GM12878 (cell line): Measurements from ENCODE around the gene S100A14. TPM values are rescaled to one million over a fixed set of nuclear protein-coding genes. Genes with fewer than 3 reads are reported as not detected.

Experiments
- ATAC-seq: fragments of 200-7000 bp; cut with Tn5 transposase; 3 replicates; pipeline ENCODE4 v1.9.1; 2020; ENCODE audit warnings: mild to moderate bottlenecking, moderate library complexity
- BruUV-seq: library from RNA; stranded (reverse); fragments of 400-500 nt; replicated peaks from 2 replicates; lab custom pipeline; 2021; lab: Mats Ljungman, UMichigan
- CTCF ChIA-PET: fragments of 300-600 bp; sonication (Branson Sonifier 250); formaldehyde crosslinking; extraction: SDS; loops from one replicate; lab custom pipeline; 2021; ENCODE audit warnings: inconsistent platforms; lab: Yijun Ruan, JAX
- POLR2A ChIA-PET: fragments of 350-600 bp; formaldehyde crosslinking; extraction: SDS; loops from one replicate; lab custom pipeline; 2021; ENCODE audit warnings: inconsistent platforms; lab: Charles Lee
- RAD21 ChIA-PET: fragments of 300-600 bp; sonication (Branson Sonifier 250); formaldehyde crosslinking; loops from one replicate; lab custom pipeline; 2023; ENCODE audit warnings: antibody characterized with exemption; ENCODE audit not compliant: unreplicated experiment; lab: Charles Lee
- SMC1A ChIA-PET: fragments of 300-600 bp; sonication (Branson Sonifier 250); formaldehyde crosslinking; loops from one replicate; lab custom pipeline; 2023; ENCODE audit not compliant: unreplicated experiment, uncharacterized antibody; lab: Charles Lee
- DNase-seq: peaks from one replicate; pipeline ENCODE4 v3.0.0-alpha.2; 2011; ENCODE audit warnings: low read depth, low spot score
- FAIRE-seq: peaks from 3 replicates; lab custom pipeline; 2011; peaks lifted over from hg19 to GRCh38; lab: Jason Lieb, UNC
- H2AFZ ChIP-seq: 2 replicates; pipeline ENCODE4 v1.6.0; 2011; ENCODE audit warnings: low read depth, low read length, control low read depth; ENCODE audit not compliant: control insufficient read depth
- H3K27ac ChIP-seq: 2 replicates; pipeline ENCODE4 v1.5.1; 2011; ENCODE audit warnings: control low read depth; ENCODE audit not compliant: control insufficient read depth, insufficient read depth
- H3K27me3 ChIP-seq, 2 experiments: replicated peaks in 1 of 2; 2 replicates each; pipeline versions ENCODE4 v1.6.0 to v1.6.1; 2011; ENCODE audit warnings: low read length in 1 of 2; ENCODE audit not compliant: control insufficient read depth in 2 of 2, insufficient read depth in 2 of 2
- H3K36me3 ChIP-seq, 2 experiments: 2 replicates each; pipeline ENCODE4 v1.5.1; 2011; ENCODE audit warnings: low read length in 1 of 2; ENCODE audit not compliant: control insufficient read depth in 2 of 2, insufficient read depth in 2 of 2
- H3K4me1 ChIP-seq: 2 replicates; pipeline ENCODE4 v1.6.1; 2011; ENCODE audit warnings: mild to moderate bottlenecking, low read length, moderate library complexity, mixed read lengths; ENCODE audit not compliant: control insufficient read depth, insufficient read depth
- H3K4me2 ChIP-seq: 2 replicates; pipeline ENCODE4 v1.6.0; 2011; ENCODE audit warnings: control low read depth; ENCODE audit not compliant: control insufficient read depth, insufficient read depth
- H3K4me3 ChIP-seq: fragments of 200-600 bp; sonication (generic); 2 replicates; pipeline ENCODE4 v1.5.1; 2016
- H3K79me2 ChIP-seq: 2 replicates; pipeline ENCODE4 v1.6.0; 2011; ENCODE audit warnings: low read length; ENCODE audit not compliant: control insufficient read depth, insufficient read depth
- H3K9ac ChIP-seq: 2 replicates; pipeline ENCODE4 v1.8.0; 2011; ENCODE audit warnings: low read length, control low read depth, mixed read lengths; ENCODE audit not compliant: control insufficient read depth, insufficient read depth
- H3K9me3 ChIP-seq: replicated peaks from 3 replicates; pipeline ENCODE4 v1.5.1; 2011; ENCODE audit warnings: mild to moderate bottlenecking, low read length; ENCODE audit not compliant: control insufficient read depth, insufficient read depth
- H4K20me1 ChIP-seq: 2 replicates; pipeline ENCODE4 v1.6.0; 2011; ENCODE audit not compliant: control insufficient read depth, insufficient read depth
- CEBPB ChIP-seq, 2 experiments: fragments of 150-350 bp in 1 of 2; IDR thresholded peaks; 2 replicates each; pipeline ENCODE4 v1.6.1; 2012 to 2014; ENCODE audit warnings: low read depth in 2 of 2, low read length in 2 of 2, borderline replicate concordance in 1 of 2, inconsistent platforms in 1 of 2
- DPF2 ChIP-seq: fragments of 450-650 bp; IDR thresholded peaks from 2 replicates; pipeline ENCODE4 v1.6.1; 2017; ENCODE audit warnings: mild to moderate bottlenecking
- EED ChIP-seq: sonication (generic); IDR thresholded peaks from 2 replicates; pipeline ENCODE4 v1.6.1; 2016; ENCODE audit warnings: antibody characterized with exemption, low read depth
- FOXK2 ChIP-seq: fragments of 450-650 bp; IDR thresholded peaks from 2 replicates; pipeline ENCODE4 v1.6.1; 2017; ENCODE audit warnings: mild to moderate bottlenecking, moderate library complexity
- HDGF ChIP-seq: fragments of 450-650 bp; IDR thresholded peaks from 2 replicates; pipeline ENCODE4 v1.6.1; 2016; ENCODE audit warnings: antibody characterized with exemption
- NFIC ChIP-seq: IDR thresholded peaks from 2 replicates; pipeline ENCODE4 v1.6.1; 2012; ENCODE audit warnings: low read depth, mild to moderate bottlenecking, inconsistent platforms, low read length, moderate library complexity
- RB1 ChIP-seq: fragments of 450-650 bp; formaldehyde crosslinking; IDR thresholded peaks from 2 replicates; pipeline ENCODE4 v1.6.1; 2017; ENCODE audit warnings: mild to moderate bottlenecking, borderline replicate concordance
- RBBP5 ChIP-seq: fragments of 200-600 bp; sonication (generic); conservative IDR thresholded peaks from 2 replicates; pipeline ENCODE4 v1.6.1; 2016
- SIX5 ChIP-seq: IDR thresholded peaks from 2 replicates; pipeline ENCODE4 v1.6.1; 2011; ENCODE audit warnings: mild to moderate bottlenecking, low read depth, low read length, moderate library complexity; ENCODE audit not compliant: severe bottlenecking
- WGBS: methylation state at CpG from one replicate; pipeline ENCODE4 v1.1.6; 2016; ENCODE audit warnings: low lambda C conversion rate; ENCODE audit not compliant: insufficient replicate concordance, insufficient coverage; ENCODE audit errors: missing lambda C conversion rate; 5-methylcytosine and 5-hydroxymethylcytosine counted together
- in situ Hi-C: fragments of 300-500 bp; cut with MboI; formaldehyde crosslinking; loops from 9 replicates; pipeline ENCODE4 v1.14.3; 2018; ENCODE audit warnings: mixed read lengths
- intact Hi-C: fragments of 100-400 bp; cut with micrococcal nuclease; formaldehyde crosslinking; loops from one replicate; pipeline ENCODE4 v1.14.2; 2022; ENCODE audit not compliant: unreplicated experiment
- polyA plus RNA-seq, 11 experiments: library from polyadenylated mRNA; depleted of rRNA in 4 of 11; unstranded in 6 of 11; stranded (reverse) in 5 of 11; fragments of >200 nt; fragmentation: Nextera tagmentation in 4 of 11; fragmentation: Illumina TruSeq in 1 of 11; extraction: Ambion mirVana in 4 of 11; extraction: Trizol in 1 of 11; gene quantifications; 1 replicate in 1 of 11; 2 replicates in 10 of 11; pipeline versions ENCODE4 v1.2.1 to v1.2.3, GENCODE V29; 2011 to 2016; ENCODE audit warnings: inconsistent platforms in 2 of 11, missing spikeins in 2 of 11, low read depth in 1 of 11
- total RNA-seq, 4 experiments: library from RNA; depleted of rRNA in 3 of 4; stranded (reverse); fragments of >200 nt in 3 of 4; fragmentation: Illumina TruSeq in 1 of 4; extraction: Trizol in 1 of 4; gene quantifications; 2 replicates each; pipeline versions ENCODE4 v1.2.1 to v1.2.3, GENCODE V29; 2013 to 2021
- TF ChIP-seq, protein P1 (sequence below): fragments of 450-650 bp; IDR thresholded peaks from 2 replicates; pipeline ENCODE4 v1.6.1; 2017; ENCODE audit warnings: mild to moderate bottlenecking, low read depth, inconsistent platforms; ENCODE audit not compliant: poor library complexity, severe bottlenecking
- TF ChIP-seq, protein P2 (sequence below): IDR thresholded peaks from 2 replicates; pipeline ENCODE4 v1.6.1; 2012; ENCODE audit warnings: low read depth, low read length, improper control_type of control experiment
- TF ChIP-seq, protein P3 (sequence below): fragments of 450-650 bp; formaldehyde crosslinking; IDR thresholded peaks from 2 replicates; pipeline ENCODE4 v1.4.0; 2022; ENCODE audit warnings: mild to moderate bottlenecking, moderate library complexity
- TF ChIP-seq, protein P4 (sequence below): fragments of 150-350 bp; IDR thresholded peaks from 2 replicates; pipeline ENCODE4 v1.6.1; 2016; ENCODE audit warnings: low read depth, low read length

S100A14 gene
- total and polyA plus RNA-seq, 10 of the 15 experiments (the other 5 are each of a cell fraction or from before 2014, with no cell fraction given) = 0.20 to 0.77 (median 0.45) TPM; not detected in 4

DNA sequence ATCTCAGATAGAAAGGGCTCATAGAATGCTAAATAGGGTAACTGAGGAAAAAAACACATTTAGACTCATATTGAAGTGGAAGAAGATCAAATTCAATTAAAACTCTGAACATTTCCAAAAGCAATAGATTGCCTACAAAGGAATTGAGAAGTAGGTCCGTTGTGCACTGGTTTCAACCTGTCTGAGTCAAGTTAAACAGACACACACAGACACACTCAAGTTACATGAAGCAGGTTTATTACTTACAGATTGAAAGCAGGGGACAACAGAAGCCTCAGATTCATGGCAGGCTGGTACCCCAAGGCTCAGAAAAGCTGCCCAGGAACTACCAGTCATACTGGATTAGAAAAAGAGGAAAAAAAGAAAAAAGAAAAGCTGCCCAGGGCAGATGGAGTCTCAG, 29.8 kb downstream of the S100A14 start (continued):
- TF ChIP-seq, protein P1, sequence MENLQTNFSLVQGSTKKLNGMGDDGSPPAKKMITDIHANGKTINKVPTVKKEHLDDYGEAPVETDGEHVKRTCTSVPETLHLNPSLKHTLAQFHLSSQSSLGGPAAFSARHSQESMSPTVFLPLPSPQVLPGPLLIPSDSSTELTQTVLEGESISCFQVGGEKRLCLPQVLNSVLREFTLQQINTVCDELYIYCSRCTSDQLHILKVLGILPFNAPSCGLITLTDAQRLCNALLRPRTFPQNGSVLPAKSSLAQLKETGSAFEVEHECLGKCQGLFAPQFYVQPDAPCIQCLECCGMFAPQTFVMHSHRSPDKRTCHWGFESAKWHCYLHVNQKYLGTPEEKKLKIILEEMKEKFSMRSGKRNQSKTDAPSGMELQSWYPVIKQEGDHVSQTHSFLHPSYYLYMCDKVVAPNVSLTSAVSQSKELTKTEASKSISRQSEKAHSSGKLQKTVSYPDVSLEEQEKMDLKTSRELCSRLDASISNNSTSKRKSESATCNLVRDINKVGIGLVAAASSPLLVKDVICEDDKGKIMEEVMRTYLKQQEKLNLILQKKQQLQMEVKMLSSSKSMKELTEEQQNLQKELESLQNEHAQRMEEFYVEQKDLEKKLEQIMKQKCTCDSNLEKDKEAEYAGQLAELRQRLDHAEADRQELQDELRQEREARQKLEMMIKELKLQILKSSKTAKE = no peak
- TF ChIP-seq HDGF = no peak

DNA sequence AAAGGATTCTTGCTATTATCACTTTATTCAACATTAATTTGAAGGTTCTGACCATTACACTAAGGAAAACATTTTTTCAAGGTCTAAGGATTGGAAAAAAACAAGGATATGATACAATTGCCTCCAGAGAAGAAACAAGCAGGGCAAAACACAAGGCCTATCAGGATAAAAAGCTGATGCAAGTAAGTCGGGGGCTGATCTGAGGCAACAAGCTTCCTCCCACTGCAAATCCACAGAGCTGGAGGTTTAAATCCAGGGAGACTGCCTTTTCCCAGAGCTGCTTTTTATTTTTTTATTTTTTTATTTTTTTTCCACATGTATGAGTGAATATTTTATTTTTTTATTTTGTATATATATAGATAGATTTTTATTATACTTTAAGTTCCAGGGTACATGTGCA, 31.1 kb downstream of the S100A14 start:
- no peaks in the 10 kb centered on the region for H3K79me2 ChIP-seq
- H3K9ac ChIP-seq = no peak overlapping the region
- ATAC-seq (no peak), FAIRE-seq (no peak), DNase-seq (no peak)
- H3K36me3 ChIP-seq = no peaks in the 10 kb centered on the region
- H3K27me3 ChIP-seq = no peaks in the 10 kb centered on the region
- H3K4me2 ChIP-seq = no peak overlapping the region
- H3K4me1 ChIP-seq = no peaks in the 10 kb centered on the region
- no peak overlapping the region for H3K4me3 ChIP-seq
- in situ Hi-C loops (no loop called here), intact Hi-C loops (no loop called here)
- no TSS peak for BruUV-seq
- no peak overlapping the region for H3K27ac ChIP-seq
- POLR2A ChIA-PET = no interaction called here
- WGBS = 39% methylated on average over 1 of the region's 1 CpG
- RAD21 ChIA-PET = interaction anchor here (0.7 to 1.9 kb wide), 4 partner anchors 14 to 50 kb away, joined by 3 to 6 read pairs (median 4); partner anchors contain the start of gene S100A14
- CTCF ChIA-PET = interaction anchor here (0.6 to 1.9 kb wide), 5 partner anchors 13 to 405 kb away, joined by 3 to 8 read pairs (median 4); partner anchors contain the start of gene S100A13
- no peaks in the 10 kb centered on the region for H4K20me1 ChIP-seq
- no peaks in the 10 kb centered on the region for H3K9me3 ChIP-seq
- SMC1A ChIA-PET = interaction anchor here (0.9 to 1.8 kb wide), 5 partner anchors 9 to 164 kb away, joined by 3 to 5 read pairs (median 4); partner anchors contain the start of gene S100A1
- H2AFZ ChIP-seq = no peak overlapping the region
- TF ChIP-seq SIX5 (no peak), EED (no peak), FOXK2 (no peak), CEBPB (IDR thresholded peaks at IDR 0.05; ENCODE audit: borderline replicate concordance in 1 of 2, low read depth in 2 of 2, low read length in 2 of 2) (no peak), NFIC (no peak), RB1 (no peak), DPF2 (no peak), RBBP5 (no peak)
- TF ChIP-seq, protein P2, sequence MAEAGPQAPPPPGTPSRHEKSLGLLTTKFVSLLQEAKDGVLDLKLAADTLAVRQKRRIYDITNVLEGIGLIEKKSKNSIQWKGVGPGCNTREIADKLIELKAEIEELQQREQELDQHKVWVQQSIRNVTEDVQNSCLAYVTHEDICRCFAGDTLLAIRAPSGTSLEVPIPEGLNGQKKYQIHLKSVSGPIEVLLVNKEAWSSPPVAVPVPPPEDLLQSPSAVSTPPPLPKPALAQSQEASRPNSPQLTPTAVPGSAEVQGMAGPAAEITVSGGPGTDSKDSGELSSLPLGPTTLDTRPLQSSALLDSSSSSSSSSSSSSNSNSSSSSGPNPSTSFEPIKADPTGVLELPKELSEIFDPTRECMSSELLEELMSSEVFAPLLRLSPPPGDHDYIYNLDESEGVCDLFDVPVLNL = no peak
- TF ChIP-seq, protein P3, sequence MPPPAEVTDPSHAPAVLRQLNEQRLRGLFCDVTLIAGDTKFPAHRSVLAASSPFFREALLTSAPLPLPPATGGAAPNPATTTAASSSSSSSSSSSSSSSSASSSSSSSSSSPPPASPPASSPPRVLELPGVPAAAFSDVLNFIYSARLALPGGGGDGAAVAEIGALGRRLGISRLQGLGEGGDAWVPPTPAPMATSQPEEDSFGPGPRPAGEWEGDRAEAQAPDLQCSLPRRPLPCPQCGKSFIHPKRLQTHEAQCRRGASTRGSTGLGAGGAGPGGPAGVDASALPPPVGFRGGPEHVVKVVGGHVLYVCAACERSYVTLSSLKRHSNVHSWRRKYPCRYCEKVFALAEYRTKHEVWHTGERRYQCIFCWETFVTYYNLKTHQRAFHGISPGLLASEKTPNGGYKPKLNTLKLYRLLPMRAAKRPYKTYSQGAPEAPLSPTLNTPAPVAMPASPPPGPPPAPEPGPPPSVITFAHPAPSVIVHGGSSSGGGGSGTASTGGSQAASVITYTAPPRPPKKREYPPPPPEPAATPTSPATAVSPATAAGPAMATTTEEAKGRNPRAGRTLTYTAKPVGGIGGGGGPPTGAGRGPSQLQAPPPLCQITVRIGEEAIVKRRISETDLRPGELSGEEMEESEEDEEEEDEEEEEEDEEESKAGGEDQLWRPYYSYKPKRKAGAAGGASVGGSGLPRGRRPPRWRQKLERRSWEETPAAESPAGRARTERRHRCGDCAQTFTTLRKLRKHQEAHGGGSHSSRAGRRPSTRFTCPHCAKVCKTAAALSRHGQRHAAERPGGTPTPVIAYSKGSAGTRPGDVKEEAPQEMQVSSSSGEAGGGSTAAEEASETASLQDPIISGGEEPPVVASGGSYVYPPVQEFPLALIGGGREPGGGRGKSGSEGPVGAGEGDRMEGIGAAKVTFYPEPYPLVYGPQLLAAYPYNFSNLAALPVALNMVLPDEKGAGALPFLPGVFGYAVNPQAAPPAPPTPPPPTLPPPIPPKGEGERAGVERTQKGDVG (CRISPR knock-in tag) = no peak
- TF ChIP-seq, protein P4, sequence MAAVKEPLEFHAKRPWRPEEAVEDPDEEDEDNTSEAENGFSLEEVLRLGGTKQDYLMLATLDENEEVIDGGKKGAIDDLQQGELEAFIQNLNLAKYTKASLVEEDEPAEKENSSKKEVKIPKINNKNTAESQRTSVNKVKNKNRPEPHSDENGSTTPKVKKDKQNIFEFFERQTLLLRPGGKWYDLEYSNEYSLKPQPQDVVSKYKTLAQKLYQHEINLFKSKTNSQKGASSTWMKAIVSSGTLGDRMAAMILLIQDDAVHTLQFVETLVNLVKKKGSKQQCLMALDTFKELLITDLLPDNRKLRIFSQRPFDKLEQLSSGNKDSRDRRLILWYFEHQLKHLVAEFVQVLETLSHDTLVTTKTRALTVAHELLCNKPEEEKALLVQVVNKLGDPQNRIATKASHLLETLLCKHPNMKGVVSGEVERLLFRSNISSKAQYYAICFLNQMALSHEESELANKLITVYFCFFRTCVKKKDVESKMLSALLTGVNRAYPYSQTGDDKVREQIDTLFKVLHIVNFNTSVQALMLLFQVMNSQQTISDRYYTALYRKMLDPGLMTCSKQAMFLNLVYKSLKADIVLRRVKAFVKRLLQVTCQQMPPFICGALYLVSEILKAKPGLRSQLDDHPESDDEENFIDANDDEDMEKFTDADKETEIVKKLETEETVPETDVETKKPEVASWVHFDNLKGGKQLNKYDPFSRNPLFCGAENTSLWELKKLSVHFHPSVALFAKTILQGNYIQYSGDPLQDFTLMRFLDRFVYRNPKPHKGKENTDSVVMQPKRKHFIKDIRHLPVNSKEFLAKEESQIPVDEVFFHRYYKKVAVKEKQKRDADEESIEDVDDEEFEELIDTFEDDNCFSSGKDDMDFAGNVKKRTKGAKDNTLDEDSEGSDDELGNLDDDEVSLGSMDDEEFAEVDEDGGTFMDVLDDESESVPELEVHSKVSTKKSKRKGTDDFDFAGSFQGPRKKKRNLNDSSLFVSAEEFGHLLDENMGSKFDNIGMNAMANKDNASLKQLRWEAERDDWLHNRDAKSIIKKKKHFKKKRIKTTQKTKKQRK = no peak
